ENCODE results near the gene FAM117B. TPM values are rescaled to one million over a fixed set of nuclear protein-coding genes. Genes with fewer than 3 reads are reported as not detected.

The FAM117B gene
- total RNA-seq, 2 experiments from 2014 or later: 46.8 to 50.4 TPM

- Histone ChIP-seq H3K27ac (ENCODE audit: low read depth in 1 of 2, low read length in 2 of 2) (no peak overlapping the region), H3K36me3 (ENCODE audit: insufficient read depth, low read length) (no peaks in the 10 kb centered on the region), H3K4me3 (ENCODE audit: low read length) (no peak overlapping the region), H3K9me3 (ENCODE audit: control insufficient read depth in 1 of 2, insufficient read depth in 1 of 2, low read length in 2 of 2) (no peaks in the 10 kb centered on the region), H3K4me1 (ENCODE audit: insufficient read depth, low read length) (no peaks in the 10 kb centered on the region), H3K27me3 (ENCODE audit: control insufficient read depth in 1 of 2, insufficient read depth in 2 of 2, low read length in 2 of 2) (no peaks in the 10 kb centered on the region)
- H3K36me3 Mint-ChIP-seq (ENCODE audit: low read depth): no peaks in the 10 kb centered on the region
- H3K4me3 Mint-ChIP-seq: no peak overlapping the region
- CTCF ChIA-PET: no interaction called here
- H3K9me3 Mint-ChIP-seq: no peaks in the 10 kb centered on the region
- H3K27me3 Mint-ChIP-seq: no peaks in the 10 kb centered on the region
- POLR2A ChIA-PET: no interaction called here
- ATAC-seq (ENCODE audit: poor library complexity): no peak
- intact Hi-C loops (cut with DNase I, micrococcal nuclease): no loop called here
- H3K27ac Mint-ChIP-seq: no peak overlapping the region
- H3K4me1 Mint-ChIP-seq (ENCODE audit: low read depth): no peaks in the 10 kb centered on the region
- DNase-seq: no peak
- TF ChIP-seq, protein P1, sequence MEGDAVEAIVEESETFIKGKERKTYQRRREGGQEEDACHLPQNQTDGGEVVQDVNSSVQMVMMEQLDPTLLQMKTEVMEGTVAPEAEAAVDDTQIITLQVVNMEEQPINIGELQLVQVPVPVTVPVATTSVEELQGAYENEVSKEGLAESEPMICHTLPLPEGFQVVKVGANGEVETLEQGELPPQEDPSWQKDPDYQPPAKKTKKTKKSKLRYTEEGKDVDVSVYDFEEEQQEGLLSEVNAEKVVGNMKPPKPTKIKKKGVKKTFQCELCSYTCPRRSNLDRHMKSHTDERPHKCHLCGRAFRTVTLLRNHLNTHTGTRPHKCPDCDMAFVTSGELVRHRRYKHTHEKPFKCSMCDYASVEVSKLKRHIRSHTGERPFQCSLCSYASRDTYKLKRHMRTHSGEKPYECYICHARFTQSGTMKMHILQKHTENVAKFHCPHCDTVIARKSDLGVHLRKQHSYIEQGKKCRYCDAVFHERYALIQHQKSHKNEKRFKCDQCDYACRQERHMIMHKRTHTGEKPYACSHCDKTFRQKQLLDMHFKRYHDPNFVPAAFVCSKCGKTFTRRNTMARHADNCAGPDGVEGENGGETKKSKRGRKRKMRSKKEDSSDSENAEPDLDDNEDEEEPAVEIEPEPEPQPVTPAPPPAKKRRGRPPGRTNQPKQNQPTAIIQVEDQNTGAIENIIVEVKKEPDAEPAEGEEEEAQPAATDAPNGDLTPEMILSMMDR (IDR thresholded peaks at IDR 0.05): no peak
Observed at GRCh38 chr2:202599911-202600310, 34.9 kb upstream of the FAM117B start.

DNA sequence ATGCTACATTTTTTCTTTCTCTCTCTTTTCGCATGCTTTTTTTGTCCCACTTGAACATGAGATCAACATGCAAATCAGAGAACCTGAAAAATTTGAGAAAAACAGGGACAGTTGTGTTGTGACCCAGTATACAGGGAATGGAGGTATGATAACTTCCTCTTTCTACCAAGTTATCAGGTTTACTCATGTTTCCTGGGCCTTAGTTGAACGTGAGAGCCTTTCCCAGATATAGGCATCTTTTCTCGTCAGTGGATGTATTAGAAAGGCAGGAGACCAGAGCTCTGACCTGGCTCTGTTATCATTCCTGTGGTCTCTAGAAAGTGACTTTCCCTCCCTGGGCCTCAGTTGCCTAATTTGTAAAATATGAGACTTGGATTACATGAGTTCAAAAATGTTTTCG, 30.1 kb upstream of the FAM117B start:
- CTCF ChIA-PET: no interaction called here
- H3K36me3 Mint-ChIP-seq (ENCODE audit: low read depth): no peaks in the 10 kb centered on the region
- peaks cover 3% of the 10 kb centered on the region for H3K4me1 Mint-ChIP-seq (ENCODE audit: low read depth)

GRCh38 chr2:202605174-202605573, 29.6 kb upstream of the FAM117B start:
- TF ChIP-seq, protein P1 (IDR thresholded peaks at IDR 0.05): no peak

More for the DNA sequence above, 30.1 kb upstream of the FAM117B start:
- Histone ChIP-seq H3K9me3 (ENCODE audit: control insufficient read depth in 1 of 2, insufficient read depth in 1 of 2, low read length in 2 of 2) (no peaks in the 10 kb centered on the region), H3K36me3 (ENCODE audit: insufficient read depth, low read length) (no peaks in the 10 kb centered on the region), H3K27me3 (ENCODE audit: control insufficient read depth in 1 of 2, insufficient read depth in 2 of 2, low read length in 2 of 2) (no peaks in the 10 kb centered on the region), H3K27ac (ENCODE audit: low read depth in 1 of 2, low read length in 2 of 2) (no peak overlapping the region), H3K4me3 (ENCODE audit: low read length) (no peak overlapping the region), H3K4me1 (ENCODE audit: insufficient read depth, low read length) (no peaks in the 10 kb centered on the region)
- DNase-seq (no peak), ATAC-seq (ENCODE audit: poor library complexity) (no peak)
- Mint-ChIP-seq H3K27ac (no peak overlapping the region), H3K4me3 (no peak overlapping the region), H3K9me3 (no peaks in the 10 kb centered on the region), H3K27me3 (no peaks in the 10 kb centered on the region)
- intact Hi-C loops (cut with DNase I, micrococcal nuclease): no loop called here
- POLR2A ChIA-PET: no interaction called here
- TF ChIP-seq, protein P1 (IDR thresholded peaks at IDR 0.05): no peak

More at GRCh38 chr2:202605174-202605573, 29.6 kb upstream of the FAM117B start:
- Mint-ChIP-seq H3K27ac (no peak overlapping the region), H3K27me3 (no peaks in the 10 kb centered on the region), H3K36me3 (ENCODE audit: low read depth) (no peaks in the 10 kb centered on the region), H3K4me3 (no peak overlapping the region), H3K9me3 (no peaks in the 10 kb centered on the region), H3K4me1 (ENCODE audit: low read depth) (peaks cover 7% of the 10 kb centered on the region)
- no peaks in the 10 kb centered on the region for H3K9me3 ChIP-seq (ENCODE audit: control insufficient read depth in 1 of 2, insufficient read depth in 1 of 2, low read length in 2 of 2)
- H3K4me3 ChIP-seq (ENCODE audit: low read length): no peak overlapping the region
- H3K4me1 ChIP-seq (ENCODE audit: insufficient read depth, low read length): no peaks in the 10 kb centered on the region
- H3K27ac ChIP-seq (ENCODE audit: low read depth in 1 of 2, low read length in 2 of 2): no peak overlapping the region
- no peaks in the 10 kb centered on the region for H3K27me3 ChIP-seq (ENCODE audit: control insufficient read depth in 1 of 2, insufficient read depth in 2 of 2, low read length in 2 of 2)
- POLR2A ChIA-PET: no interaction called here
- no peaks in the 10 kb centered on the region for H3K36me3 ChIP-seq (ENCODE audit: insufficient read depth, low read length)
- intact Hi-C loops (cut with DNase I, micrococcal nuclease): no loop called here
- DNase-seq (no peak), ATAC-seq (ENCODE audit: poor library complexity) (no peak)
- CTCF ChIA-PET: no interaction called here
